IMR-90 (cell line): ENCODE results near the gene SPATA33. TPM values are rescaled to one million over a fixed set of nuclear protein-coding genes. Genes with fewer than 3 reads are reported as not detected.

ENCODE experiments used
- ATAC-seq: fragments of 200-7000 bp; cut with Tn5 transposase; 2 replicates; pipeline ENCODE4 v1.9.1; 2020; ENCODE audit warnings: low read depth, mild to moderate bottlenecking, moderate library complexity
- BruUV-seq: library from RNA; stranded (reverse); fragments of 400-500 nt; replicated peaks from 2 replicates; lab custom pipeline; 2021; lab: Mats Ljungman, UMichigan
- CTCF ChIA-PET: fragments of 300-600 bp; formaldehyde crosslinking; extraction: SDS; loops from one replicate; lab custom pipeline; 2021; ENCODE audit warnings: antibody characterized with exemption; lab: Yijun Ruan, JAX
- POLR2A ChIA-PET: fragments of 300-600 bp; sonication (Branson Sonifier 250); formaldehyde crosslinking; loops from one replicate; lab custom pipeline; 2022; ENCODE audit warnings: antibody characterized with exemption; ENCODE audit not compliant: unreplicated experiment; lab: Charles Lee
- DNase-seq: peaks from one replicate; pipeline ENCODE4 v3.0.0; 2013
- H2AFZ ChIP-seq: replicated peaks from 2 replicates; pipeline ENCODE3; 2013; ENCODE audit warnings: low read length, mild to moderate bottlenecking; ENCODE audit not compliant: poor library complexity
- H2AK5ac ChIP-seq: 2 replicates; pipeline ENCODE4 v1.6.1; 2013; ENCODE audit warnings: low read depth, low read length, inconsistent platforms
- H2AK9ac ChIP-seq: replicated peaks from 2 replicates; pipeline ENCODE3; 2013; ENCODE audit warnings: mild to moderate bottlenecking, low read depth, low read length, moderate library complexity; ENCODE audit not compliant: poor library complexity
- H2BK120ac ChIP-seq: 2 replicates; pipeline ENCODE4 v1.6.1; 2013; ENCODE audit warnings: low read depth, low read length, inconsistent platforms
- H2BK15ac ChIP-seq: 3 replicates; pipeline ENCODE4 v1.6.1; 2013; ENCODE audit warnings: low read depth, low read length, inconsistent platforms
- H2BK20ac ChIP-seq: 2 replicates; pipeline ENCODE4 v1.6.1; 2013; ENCODE audit warnings: low read depth, mild to moderate bottlenecking, inconsistent platforms, low read length, moderate library complexity
- H2BK5ac ChIP-seq: 2 replicates; pipeline ENCODE4 v1.6.1; 2013; ENCODE audit warnings: mild to moderate bottlenecking, low read depth, low read length, inconsistent platforms; ENCODE audit not compliant: poor library complexity, severe bottlenecking
- H3K14ac ChIP-seq: replicated peaks from 2 replicates; pipeline ENCODE4 v1.6.1; 2013; ENCODE audit warnings: low read depth, low read length, inconsistent platforms
- H3K18ac ChIP-seq: 2 replicates; pipeline ENCODE4 v1.6.1; 2013; ENCODE audit warnings: low read depth, low read length, control low read depth
- H3K23ac ChIP-seq: 2 replicates; pipeline ENCODE4 v1.6.1; 2013; ENCODE audit warnings: low read depth, low read length, inconsistent platforms
- H3K27ac ChIP-seq: 2 replicates; pipeline ENCODE4 v1.5.1; 2013; ENCODE audit warnings: mild to moderate bottlenecking, control low read depth, low read length; ENCODE audit not compliant: insufficient read depth
- H3K27me3 ChIP-seq: 2 replicates; pipeline ENCODE4 v1.6.1; 2013; ENCODE audit warnings: low read length; ENCODE audit not compliant: control insufficient read depth, insufficient read depth
- H3K36me3 ChIP-seq: 2 replicates; pipeline ENCODE4 v1.6.1; 2013; ENCODE audit warnings: low read length, mixed read lengths; ENCODE audit not compliant: control insufficient read depth, insufficient read depth
- H3K4ac ChIP-seq: 2 replicates; pipeline ENCODE4 v1.6.1; 2013; ENCODE audit warnings: low read depth, low read length, inconsistent platforms
- H3K4me1 ChIP-seq: 2 replicates; pipeline ENCODE4 v1.6.1; 2013; ENCODE audit warnings: low read length, mixed read lengths; ENCODE audit not compliant: control insufficient read depth, insufficient read depth
- H3K4me2 ChIP-seq: 2 replicates; pipeline ENCODE4 v1.6.1; 2013; ENCODE audit warnings: low read depth, mild to moderate bottlenecking, control low read depth, low read length, moderate library complexity
- H3K4me3 ChIP-seq: 2 replicates; pipeline ENCODE4 v1.5.1; 2013; ENCODE audit warnings: low read depth, mild to moderate bottlenecking, control low read depth, low read length, moderate library complexity; ENCODE audit not compliant: insufficient read depth
- H3K56ac ChIP-seq: 2 replicates; pipeline ENCODE4 v1.6.1; 2013; ENCODE audit warnings: low read length, inconsistent platforms; ENCODE audit not compliant: insufficient read depth; ENCODE audit errors: extremely low read depth
- H3K79me1 ChIP-seq, 2 experiments: 2 replicates each; pipeline ENCODE4 v1.6.1; 2013; ENCODE audit warnings: low read length in 2 of 2, inconsistent platforms in 1 of 2, low read depth in 1 of 2
- H3K9ac ChIP-seq: 2 replicates; pipeline ENCODE4 v1.6.1; 2013; ENCODE audit warnings: low read depth, low read length, control low read depth
- H3K9me1 ChIP-seq: 2 replicates; pipeline ENCODE4 v1.6.1; 2013; ENCODE audit warnings: low read length, inconsistent platforms; ENCODE audit not compliant: insufficient read depth
- H3K9me3 ChIP-seq: 2 replicates; pipeline ENCODE4 v1.6.1; 2013; ENCODE audit warnings: low read length; ENCODE audit not compliant: control insufficient read depth, insufficient read depth
- H4K20me1 ChIP-seq: 2 replicates; pipeline ENCODE4 v1.6.1; 2013; ENCODE audit warnings: low read length, inconsistent platforms; ENCODE audit not compliant: insufficient read depth
- H4K5ac ChIP-seq: 2 replicates; pipeline ENCODE4 v1.6.1; 2013; ENCODE audit warnings: mild to moderate bottlenecking, low read depth, low read length, control low read depth
- H4K8ac ChIP-seq, 2 experiments: 2 replicates each; pipeline ENCODE4 v1.6.1; 2013; ENCODE audit warnings: low read depth in 2 of 2, low read length in 2 of 2, control low read depth in 1 of 2, inconsistent platforms in 1 of 2
- H4K91ac ChIP-seq: 2 replicates; pipeline ENCODE4 v1.6.1; 2013; ENCODE audit warnings: low read depth, low read length, inconsistent platforms; ENCODE audit not compliant: insufficient read depth
- BHLHE40 ChIP-seq: fragments of 150-350 bp; IDR thresholded peaks from 2 replicates; pipeline ENCODE4 v1.6.1; 2016; ENCODE audit warnings: mild to moderate bottlenecking, low read depth, low read length
- CEBPB ChIP-seq: IDR thresholded peaks from 2 replicates; pipeline ENCODE4 v1.6.1; 2012; ENCODE audit warnings: low read depth, low read length, improper control_type of control experiment
- CHD1 ChIP-seq: IDR thresholded peaks from 2 replicates; pipeline ENCODE4 v1.6.1; 2012; ENCODE audit warnings: low read depth, low read length, improper control_type of control experiment
- FOS ChIP-seq: fragments of 150-350 bp; IDR thresholded peaks from 2 replicates; pipeline ENCODE4 v1.6.1; 2016; ENCODE audit warnings: low read depth, low read length
- MAFK ChIP-seq: IDR thresholded peaks from 2 replicates; pipeline ENCODE4 v1.6.1; 2012; ENCODE audit warnings: low read depth, low read length, improper control_type of control experiment
- MAZ ChIP-seq: IDR thresholded peaks from 2 replicates; pipeline ENCODE4 v1.6.1; 2012; ENCODE audit warnings: low read depth, mild to moderate bottlenecking, low read length, improper control_type of control experiment, moderate library complexity, borderline replicate concordance
- MXI1 ChIP-seq: IDR thresholded peaks from 2 replicates; pipeline ENCODE4 v1.6.1; 2012; ENCODE audit warnings: low read depth, mild to moderate bottlenecking, low read length, moderate library complexity, borderline replicate concordance
- NFE2L2 ChIP-seq: fragments of 150-350 bp; IDR thresholded peaks from 2 replicates; pipeline ENCODE4 v1.6.1; 2016; ENCODE audit warnings: low read depth, mild to moderate bottlenecking, low read length
- POLR2A ChIP-seq: IDR thresholded peaks from 2 replicates; pipeline ENCODE4 v1.6.1; 2012; ENCODE audit warnings: mild to moderate bottlenecking, low read depth, low read length
- RAD21 ChIP-seq: IDR thresholded peaks from 2 replicates; pipeline ENCODE4 v1.6.1; 2012; ENCODE audit warnings: low read length, improper control_type of control experiment
- RFX5 ChIP-seq: IDR thresholded peaks from 2 replicates; pipeline ENCODE4 v1.8.0; 2012; ENCODE audit warnings: low read depth, mild to moderate bottlenecking, low read length, moderate library complexity
- SMC3 ChIP-seq: fragments of 150-350 bp; IDR thresholded peaks from 2 replicates; pipeline ENCODE4 v1.6.1; 2016; ENCODE audit warnings: low read depth, mild to moderate bottlenecking, antibody characterized with exemption, low read length, moderate library complexity
- WGBS, 2 experiments: methylation state at CpG; one replicate each; pipeline versions ENCODE4 v1.1.5 to v1.1.7; 2013; ENCODE audit warnings: missing lambda C conversion rate in 2 of 2; ENCODE audit not compliant: insufficient read length in 1 of 2; ENCODE audit errors: extremely low coverage in 2 of 2; 5-methylcytosine and 5-hydroxymethylcytosine counted together
- dilution Hi-C: fragments of 300-500 bp; cut with HindIII; formaldehyde crosslinking; loops from one replicate; pipeline ENCODE4 v1.14.3; 2018; ENCODE audit warnings: low sequenced_read_pairs; ENCODE audit not compliant: unreplicated experiment
- in situ Hi-C: fragments of 300-500 bp; cut with MboI; formaldehyde crosslinking; loops from 3 replicates; pipeline ENCODE4 v1.14.3; 2019; ENCODE audit warnings: low sequenced_read_pairs, inconsistent platforms, mixed read lengths
- intact Hi-C: fragments of 100-400 bp; cut with micrococcal nuclease; formaldehyde crosslinking; loops from 2 replicates; pipeline ENCODE4 v1.10.0; 2022
- polyA plus RNA-seq, 3 experiments: library from polyadenylated mRNA; depleted of rRNA; stranded (reverse); fragments of >200 nt; gene quantifications; 2 replicates each; pipeline ENCODE4 v1.2.3, GENCODE V29; 2012; ENCODE audit warnings: low replicate concordance in 1 of 3
- total RNA-seq: library from RNA; depleted of rRNA; stranded (reverse); fragments of >200 nt; gene quantifications from 2 replicates; pipeline ENCODE4 v1.2.3, GENCODE V29; 2012
- TF ChIP-seq, protein P1 (sequence below): fragments of 150-350 bp; IDR thresholded peaks from 2 replicates; pipeline ENCODE4 v1.6.1; 2016; ENCODE audit warnings: low read depth, mild to moderate bottlenecking, low read length, moderate library complexity, borderline replicate concordance
- TF ChIP-seq, protein P2 (sequence below): fragments of 150-350 bp; IDR thresholded peaks from 2 replicates; pipeline ENCODE4 v1.6.1; 2017; ENCODE audit warnings: mild to moderate bottlenecking, antibody characterized with exemption, low read length, low read depth
- TF ChIP-seq, protein P3 (sequence below): conservative IDR thresholded peaks from 2 replicates; pipeline ENCODE4 v1.5.1; 2012; ENCODE audit warnings: mild to moderate bottlenecking, low read depth, low read length, improper control_type of control experiment

Gene SPATA33
- total and polyA plus RNA-seq, 2 of the 4 experiments (the other 2 are of a cell fraction): 0.90 to 3.4 TPM

DNA sequence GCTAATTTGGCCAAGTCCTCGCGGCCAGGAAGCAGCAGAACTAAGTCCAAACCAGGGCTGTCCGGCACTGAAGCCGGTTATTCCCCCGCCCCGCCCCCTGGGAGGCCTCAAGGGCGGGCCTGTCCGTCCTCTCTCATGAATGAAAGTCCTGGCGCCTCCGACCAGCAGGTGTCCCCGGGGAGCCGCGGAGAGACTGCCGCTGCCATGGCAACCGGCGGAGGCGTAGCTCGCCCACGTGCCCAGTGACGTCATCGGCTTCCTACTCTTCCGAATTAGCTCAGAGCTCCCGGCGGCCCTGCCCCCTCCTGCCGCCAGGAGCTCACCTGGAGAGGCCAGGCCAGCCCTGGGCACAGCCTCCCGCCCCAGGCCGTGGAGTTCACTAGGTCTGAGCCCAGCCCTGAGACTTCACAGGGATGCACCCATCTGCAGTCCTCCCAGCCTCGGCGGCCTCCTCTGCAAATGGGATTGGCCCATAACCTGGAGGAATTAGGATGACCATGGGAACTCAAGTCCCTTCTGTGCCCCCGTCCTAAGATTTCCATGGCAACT, 42.5 kb downstream of the SPATA33 start:
- DNase-seq (peak; percentile 97), ATAC-seq (peak; percentile 78)
- H2AK9ac ChIP-seq: peak overlapping the region; percentile 95
- H3K4me3 ChIP-seq: peak overlapping the region; percentile 100
- ChIA-PET CTCF (interaction anchor here (0.7 to 3.2 kb wide), 10 partner anchors 10 to 161 kb away, joined by 3 to 19 read pairs (median 3); partner anchors contain the start of gene CDK10), POLR2A (no interaction called here)
- H3K79me1 ChIP-seq: peaks cover 5 to 20% of the 10 kb centered on the region in 2 experiments; a peak in 2 of 4 replicates
- H3K4ac ChIP-seq: peak overlapping the region; percentile 1; the same call in 1 of the 2 replicates
- H3K23ac ChIP-seq: no peak overlapping the region
- H2BK5ac ChIP-seq: no peak overlapping the region
- no peak overlapping the region for H4K91ac ChIP-seq
- no peak overlapping the region for H2BK120ac ChIP-seq
- peak overlapping the region in 1 of 2 experiments; percentile 37; a peak in 1 of 4 replicates for H4K8ac ChIP-seq
- peak overlapping the region; percentile 86 for H2AK5ac ChIP-seq
- intact Hi-C loops (loop anchor here (2.0 kb wide), 2 partner anchors 93 to 161 kb away; no protein-coding TSS in a partner anchor), dilution Hi-C loops (no loop called here), in situ Hi-C loops (no loop called here)
- no peak overlapping the region for H3K27ac ChIP-seq
- no peaks in the 10 kb centered on the region for H3K9me1 ChIP-seq
- H2BK20ac ChIP-seq: no peak overlapping the region
- H3K4me1 ChIP-seq: peaks cover 11% of the 10 kb centered on the region
- no peak overlapping the region for H2BK15ac ChIP-seq
- peaks cover 15% of the 10 kb centered on the region; the same call in 1 of the 2 replicates for H3K36me3 ChIP-seq
- peak overlapping the region; percentile 10; the same call in 1 of the 2 replicates for H3K14ac ChIP-seq
- no TSS peak for BruUV-seq
- peaks cover 28% of the 10 kb centered on the region for H4K20me1 ChIP-seq
- H3K56ac ChIP-seq: no peak overlapping the region
- H4K5ac ChIP-seq: no peak overlapping the region
- no peaks in the 10 kb centered on the region for H3K27me3 ChIP-seq
- 3% methylated on average over 17 of the region's 30 CpGs; no CpG with 5 or more reads in 1 of the 2 experiments for WGBS, 2 experiments
- H3K9ac ChIP-seq: no peak overlapping the region
- peak overlapping the region; percentile 86 for H3K4me2 ChIP-seq
- peak overlapping the region; percentile 97 for H2AFZ ChIP-seq
- no peaks in the 10 kb centered on the region for H3K9me3 ChIP-seq
- H3K18ac ChIP-seq: no peak overlapping the region
- TF ChIP-seq FOS (peak; percentile 68), CHD1 (no peak; the same call in 1 of the 2 replicates), MAFK (no peak), POLR2A (peak; percentile 30; the same call in 1 of the 2 replicates), MAZ (peak; percentile 82; the same call in 1 of the 2 replicates), SMC3 (peak; percentile 71), MXI1 (peak; percentile 87), RFX5 (no peak), CEBPB (0 out of 2 replicates have a peak, but pooled peaks have one; percentile 2), BHLHE40 (peak; percentile 89), RAD21 (peak; percentile 73), NFE2L2 (no peak)
- TF ChIP-seq, protein P1, sequence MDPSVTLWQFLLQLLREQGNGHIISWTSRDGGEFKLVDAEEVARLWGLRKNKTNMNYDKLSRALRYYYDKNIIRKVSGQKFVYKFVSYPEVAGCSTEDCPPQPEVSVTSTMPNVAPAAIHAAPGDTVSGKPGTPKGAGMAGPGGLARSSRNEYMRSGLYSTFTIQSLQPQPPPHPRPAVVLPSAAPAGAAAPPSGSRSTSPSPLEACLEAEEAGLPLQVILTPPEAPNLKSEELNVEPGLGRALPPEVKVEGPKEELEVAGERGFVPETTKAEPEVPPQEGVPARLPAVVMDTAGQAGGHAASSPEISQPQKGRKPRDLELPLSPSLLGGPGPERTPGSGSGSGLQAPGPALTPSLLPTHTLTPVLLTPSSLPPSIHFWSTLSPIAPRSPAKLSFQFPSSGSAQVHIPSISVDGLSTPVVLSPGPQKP: no peak
- TF ChIP-seq, protein P2, sequence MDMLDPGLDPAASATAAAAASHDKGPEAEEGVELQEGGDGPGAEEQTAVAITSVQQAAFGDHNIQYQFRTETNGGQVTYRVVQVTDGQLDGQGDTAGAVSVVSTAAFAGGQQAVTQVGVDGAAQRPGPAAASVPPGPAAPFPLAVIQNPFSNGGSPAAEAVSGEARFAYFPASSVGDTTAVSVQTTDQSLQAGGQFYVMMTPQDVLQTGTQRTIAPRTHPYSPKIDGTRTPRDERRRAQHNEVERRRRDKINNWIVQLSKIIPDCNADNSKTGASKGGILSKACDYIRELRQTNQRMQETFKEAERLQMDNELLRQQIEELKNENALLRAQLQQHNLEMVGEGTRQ: peak; percentile 98
- TF ChIP-seq, protein P3, sequence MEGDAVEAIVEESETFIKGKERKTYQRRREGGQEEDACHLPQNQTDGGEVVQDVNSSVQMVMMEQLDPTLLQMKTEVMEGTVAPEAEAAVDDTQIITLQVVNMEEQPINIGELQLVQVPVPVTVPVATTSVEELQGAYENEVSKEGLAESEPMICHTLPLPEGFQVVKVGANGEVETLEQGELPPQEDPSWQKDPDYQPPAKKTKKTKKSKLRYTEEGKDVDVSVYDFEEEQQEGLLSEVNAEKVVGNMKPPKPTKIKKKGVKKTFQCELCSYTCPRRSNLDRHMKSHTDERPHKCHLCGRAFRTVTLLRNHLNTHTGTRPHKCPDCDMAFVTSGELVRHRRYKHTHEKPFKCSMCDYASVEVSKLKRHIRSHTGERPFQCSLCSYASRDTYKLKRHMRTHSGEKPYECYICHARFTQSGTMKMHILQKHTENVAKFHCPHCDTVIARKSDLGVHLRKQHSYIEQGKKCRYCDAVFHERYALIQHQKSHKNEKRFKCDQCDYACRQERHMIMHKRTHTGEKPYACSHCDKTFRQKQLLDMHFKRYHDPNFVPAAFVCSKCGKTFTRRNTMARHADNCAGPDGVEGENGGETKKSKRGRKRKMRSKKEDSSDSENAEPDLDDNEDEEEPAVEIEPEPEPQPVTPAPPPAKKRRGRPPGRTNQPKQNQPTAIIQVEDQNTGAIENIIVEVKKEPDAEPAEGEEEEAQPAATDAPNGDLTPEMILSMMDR: peak; percentile 97
